PC-3 (cell line): ENCODE data around the gene TMEM163.

Experiments
- EZH2 ChIP-seq: fragments of 300-600 bp; sonication (generic); IDR thresholded peaks from one replicate; pipeline ENCODE4 v1.6.1; 2017; ENCODE audit warnings: antibody characterized with exemption, mild to moderate bottlenecking, low read length; ENCODE audit not compliant: unreplicated experiment
- EZH2phosphoT487 ChIP-seq: fragments of 300-600 bp; sonication (generic); IDR thresholded peaks from 2 replicates; pipeline ENCODE4 v1.6.1; 2018; ENCODE audit warnings: mild to moderate bottlenecking, antibody characterized with exemption, low read length, borderline replicate concordance
- TF ChIP-seq, protein P1 (sequence below): fragments of 300-600 bp; sonication (generic); conservative IDR thresholded peaks from 2 replicates; pipeline ENCODE4 v1.5.1; 2017; ENCODE audit warnings: antibody characterized with exemption, low read depth, mild to moderate bottlenecking, low read length

DNA sequence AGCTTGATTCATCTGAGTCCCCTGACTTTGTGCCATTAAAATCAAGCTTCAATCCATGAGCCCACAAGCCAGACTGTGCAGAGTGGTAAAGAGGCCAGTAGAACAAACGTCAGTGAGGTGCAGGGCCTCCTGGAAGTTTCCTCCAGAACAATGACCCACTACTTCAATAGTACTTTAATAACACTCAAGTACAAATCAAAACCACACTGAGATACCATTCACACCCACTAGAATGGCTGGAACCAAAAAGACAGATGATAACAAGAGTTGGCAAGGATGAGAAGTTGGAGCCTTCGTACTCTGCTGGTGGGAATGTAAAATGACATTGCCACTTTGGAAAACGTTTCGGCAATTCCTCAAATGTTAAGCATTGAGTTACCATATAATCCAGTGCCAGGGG is 181.1 kb downstream of the TMEM163 start:
- TF ChIP-seq EZH2 (no peak), EZH2phosphoT487 (no peak)
- TF ChIP-seq, protein P1, sequence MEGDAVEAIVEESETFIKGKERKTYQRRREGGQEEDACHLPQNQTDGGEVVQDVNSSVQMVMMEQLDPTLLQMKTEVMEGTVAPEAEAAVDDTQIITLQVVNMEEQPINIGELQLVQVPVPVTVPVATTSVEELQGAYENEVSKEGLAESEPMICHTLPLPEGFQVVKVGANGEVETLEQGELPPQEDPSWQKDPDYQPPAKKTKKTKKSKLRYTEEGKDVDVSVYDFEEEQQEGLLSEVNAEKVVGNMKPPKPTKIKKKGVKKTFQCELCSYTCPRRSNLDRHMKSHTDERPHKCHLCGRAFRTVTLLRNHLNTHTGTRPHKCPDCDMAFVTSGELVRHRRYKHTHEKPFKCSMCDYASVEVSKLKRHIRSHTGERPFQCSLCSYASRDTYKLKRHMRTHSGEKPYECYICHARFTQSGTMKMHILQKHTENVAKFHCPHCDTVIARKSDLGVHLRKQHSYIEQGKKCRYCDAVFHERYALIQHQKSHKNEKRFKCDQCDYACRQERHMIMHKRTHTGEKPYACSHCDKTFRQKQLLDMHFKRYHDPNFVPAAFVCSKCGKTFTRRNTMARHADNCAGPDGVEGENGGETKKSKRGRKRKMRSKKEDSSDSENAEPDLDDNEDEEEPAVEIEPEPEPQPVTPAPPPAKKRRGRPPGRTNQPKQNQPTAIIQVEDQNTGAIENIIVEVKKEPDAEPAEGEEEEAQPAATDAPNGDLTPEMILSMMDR = no peak
